ENCODE measurements around the gene SAMD4B. TPM values are rescaled to one million over a fixed set of nuclear protein-coding genes. Genes with fewer than 3 reads are reported as not detected.
A peak's percentile ranks its signal among the peaks of the same experiment; 100 is the strongest.

SAMD4B gene
- total and polyA plus RNA-seq, 9 of the 15 experiments (the other 6 are each of a cell fraction or from before 2014, with no cell fraction given), result 3.4 to 90.5 (median 38.0) TPM

GRCh38 chr19:39321832-39322176 lies 20.4 kb upstream of the SAMD4B start (continued):
- no peak for TF ChIP-seq RREB1 (CRISPR knock-in tag; IDR thresholded peaks at IDR 0.05)
- TF ChIP-seq NCOA1 (IDR thresholded peaks at IDR 0.05; ENCODE audit: low read depth), result no peak
- TF ChIP-seq ZNF445 (CRISPR knock-in tag; IDR thresholded peaks at IDR 0.05; ENCODE audit: low read depth), result no peak

- BruUV-seq (replicated peaks), result no TSS peak
- ChIA-PET POLR2A (interaction anchor here (1.2 kb wide), 1 partner anchor 13 kb away, joined by 4 read pairs; no protein-coding TSS in a partner anchor), CTCF (ENCODE audit: low intra/inter-chr PET ratio) (no interaction called here)
- TF ChIP-seq HDAC1 (IDR thresholded peaks at IDR 0.05) (0 out of 4 replicates have a peak, but pooled peaks of 1 of the 2 experiments have one; percentile 22), ZFP30 (CRISPR knock-in tag; IDR thresholded peaks at IDR 0.05; ENCODE audit: borderline replicate concordance) (no peak), RBFOX2 (IDR thresholded peaks at IDR 0.05; ENCODE audit: low read depth, low read length) (no peak), BACH1 (tag; IDR thresholded peaks at IDR 0.05) (no peak), GATAD2A (IDR thresholded peaks at IDR 0.05) (no peak), ZNF316 (IDR thresholded peaks at IDR 0.05) (0 out of 2 replicates have a peak, but pooled peaks have one; percentile 39), ARNT (IDR thresholded peaks at IDR 0.05) (no peak)
- TF ChIP-seq, protein P1, sequence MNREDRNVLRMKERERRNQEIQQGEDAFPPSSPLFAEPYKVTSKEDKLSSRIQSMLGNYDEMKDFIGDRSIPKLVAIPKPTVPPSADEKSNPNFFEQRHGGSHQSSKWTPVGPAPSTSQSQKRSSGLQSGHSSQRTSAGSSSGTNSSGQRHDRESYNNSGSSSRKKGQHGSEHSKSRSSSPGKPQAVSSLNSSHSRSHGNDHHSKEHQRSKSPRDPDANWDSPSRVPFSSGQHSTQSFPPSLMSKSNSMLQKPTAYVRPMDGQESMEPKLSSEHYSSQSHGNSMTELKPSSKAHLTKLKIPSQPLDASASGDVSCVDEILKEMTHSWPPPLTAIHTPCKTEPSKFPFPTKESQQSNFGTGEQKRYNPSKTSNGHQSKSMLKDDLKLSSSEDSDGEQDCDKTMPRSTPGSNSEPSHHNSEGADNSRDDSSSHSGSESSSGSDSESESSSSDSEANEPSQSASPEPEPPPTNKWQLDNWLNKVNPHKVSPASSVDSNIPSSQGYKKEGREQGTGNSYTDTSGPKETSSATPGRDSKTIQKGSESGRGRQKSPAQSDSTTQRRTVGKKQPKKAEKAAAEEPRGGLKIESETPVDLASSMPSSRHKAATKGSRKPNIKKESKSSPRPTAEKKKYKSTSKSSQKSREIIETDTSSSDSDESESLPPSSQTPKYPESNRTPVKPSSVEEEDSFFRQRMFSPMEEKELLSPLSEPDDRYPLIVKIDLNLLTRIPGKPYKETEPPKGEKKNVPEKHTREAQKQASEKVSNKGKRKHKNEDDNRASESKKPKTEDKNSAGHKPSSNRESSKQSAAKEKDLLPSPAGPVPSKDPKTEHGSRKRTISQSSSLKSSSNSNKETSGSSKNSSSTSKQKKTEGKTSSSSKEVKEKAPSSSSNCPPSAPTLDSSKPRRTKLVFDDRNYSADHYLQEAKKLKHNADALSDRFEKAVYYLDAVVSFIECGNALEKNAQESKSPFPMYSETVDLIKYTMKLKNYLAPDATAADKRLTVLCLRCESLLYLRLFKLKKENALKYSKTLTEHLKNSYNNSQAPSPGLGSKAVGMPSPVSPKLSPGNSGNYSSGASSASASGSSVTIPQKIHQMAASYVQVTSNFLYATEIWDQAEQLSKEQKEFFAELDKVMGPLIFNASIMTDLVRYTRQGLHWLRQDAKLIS (CRISPR knock-in tag; IDR thresholded peaks at IDR 0.05), result no peak
These were observed 17.9 kb upstream of the SAMD4B start for GRCh38 chr19:39324242-39324842.

More at GRCh38 chr19:39324242-39324842, 17.9 kb upstream of the SAMD4B start:
- Histone ChIP-seq H3K9me3 (replicated peaks; ENCODE audit: control insufficient read depth, insufficient read depth, low read depth, low read length) (no peaks in the 10 kb centered on the region), H3K9me1 (ENCODE audit: control insufficient read depth, insufficient read depth, low read length) (no peaks in the 10 kb centered on the region), H3K4me3 (no peak overlapping the region), H3K4me2 (ENCODE audit: insufficient read depth, low read length) (no peak overlapping the region), H3K9ac (ENCODE audit: insufficient read depth in 1 of 2, low read depth in 2 of 2, low read length in 2 of 2) (no peak overlapping the region), H3K36me3 (ENCODE audit: control insufficient read depth, insufficient read depth, low read length) (no peaks in the 10 kb centered on the region), H3K27ac (ENCODE audit: extremely low read depth, low read depth, low read length) (no peak overlapping the region), H2AFZ (ENCODE audit: low read depth, low read length) (no peak overlapping the region), H3K79me2 (ENCODE audit: control insufficient read depth, insufficient read depth, low read length) (peaks cover 11% of the 10 kb centered on the region), H3K4me1 (replicated peaks in 1 of 2; ENCODE audit: control insufficient read depth in 2 of 2, insufficient read depth in 2 of 2, low read length in 2 of 2) (peaks cover 3 to 12% of the 10 kb centered on the region in 2 experiments; a peak in 3 of 5 replicates), H3K27me3 (ENCODE audit: control insufficient read depth in 2 of 2, insufficient read depth in 2 of 2, low read length in 2 of 2) (no peaks in the 10 kb centered on the region), H4K20me1 (replicated peaks; ENCODE audit: control insufficient read depth, insufficient read depth, low read length) (no peaks in the 10 kb centered on the region)
- no peak for ATAC-seq
- no peak for DNase-seq (ENCODE audit: extremely low read depth in 1 of 4, low spot score in 3 of 4)
- WGBS (ENCODE audit: insufficient coverage, low coverage, missing lambda C conversion rate), result 17% methylated on average over 5 of the region's 5 CpGs
- intact Hi-C loops (cut with micrococcal nuclease), result no loop called here
- FAIRE-seq, result no peak
- in situ Hi-C loops (cut with MboI), result no loop called here

All from K562 (cell line).